SU-DHL-6 (cell line): ENCODE results near the gene TNIK.

Source experiments
- H2AFZ ChIP-seq: fragments of 200-600 bp; sonication (generic); 2 replicates; pipeline ENCODE4 v1.6.1; 2014; ENCODE audit warnings: low read depth, mild to moderate bottlenecking, moderate library complexity, mixed read lengths, antibody characterized with exemption, low read length; ENCODE audit not compliant: severe bottlenecking
- H3F3A ChIP-seq: fragments of 200-600 bp; shearing (Covaris generic); 2 replicates; pipeline ENCODE4 v1.6.0; 2016; ENCODE audit warnings: antibody characterized with exemption, mild to moderate bottlenecking; ENCODE audit not compliant: insufficient read depth
- H3K27ac ChIP-seq: fragments of 200-600 bp; sonication (generic); 2 replicates; pipeline ENCODE4 v1.5.1; 2016; ENCODE audit warnings: low read depth, mild to moderate bottlenecking, low read length, moderate library complexity, mixed read lengths
- H3K27me3 ChIP-seq: fragments of 200-600 bp; sonication (generic), shearing (Covaris generic); 2 replicates; pipeline ENCODE4 v1.6.0; 2014; ENCODE audit warnings: mild to moderate bottlenecking, low read length
- H3K36me3 ChIP-seq: fragments of 200-600 bp; sonication (generic); 2 replicates; pipeline ENCODE4 v1.6.1; 2014; ENCODE audit warnings: mild to moderate bottlenecking, low read length, mixed read lengths
- H3K4me2 ChIP-seq: fragments of 300-600, 200-600 bp; shearing (Covaris generic), sonication (generic); 2 replicates; pipeline ENCODE4 v1.6.0; 2014; ENCODE audit warnings: low read length, low read depth, mild to moderate bottlenecking; ENCODE audit not compliant: poor library complexity, severe bottlenecking
- H3K4me3 ChIP-seq: fragments of 200-600 bp; sonication (generic); 2 replicates; pipeline ENCODE4 v1.5.1; 2014; ENCODE audit warnings: antibody characterized with exemption, low read length, mild to moderate bottlenecking, mixed read lengths; ENCODE audit not compliant: insufficient read depth, poor library complexity, severe bottlenecking
- H3K79me2 ChIP-seq: fragments of 200-600 bp; sonication (generic); 2 replicates; pipeline ENCODE4 v1.6.1; 2014; ENCODE audit warnings: mild to moderate bottlenecking, low read length, moderate library complexity; ENCODE audit not compliant: insufficient read depth
- H3K9ac ChIP-seq: fragments of 200-600 bp; sonication (generic); 2 replicates; pipeline ENCODE4 v1.7.0; 2014; ENCODE audit warnings: mild to moderate bottlenecking, low read length
- H3K9me2 ChIP-seq: fragments of 200-600 bp; sonication (generic); replicated peaks from 2 replicates; pipeline ENCODE4 v1.6.1; 2014; ENCODE audit warnings: low read length; ENCODE audit not compliant: insufficient read depth
- H3K9me3 ChIP-seq: fragments of 200-600 bp; sonication (generic); 2 replicates; pipeline ENCODE4 v1.6.1; 2014; ENCODE audit warnings: low read length, mixed read lengths; ENCODE audit not compliant: insufficient read depth
- H4K20me1 ChIP-seq: fragments of 200-600 bp; sonication (generic); 2 replicates; pipeline ENCODE4 v1.6.1; 2014; ENCODE audit warnings: low read depth, mild to moderate bottlenecking, antibody characterized with exemption, low read length, moderate library complexity, mixed read lengths
- CTCF ChIP-seq: fragments of 200-600 bp; sonication (generic); IDR thresholded peaks from one replicate; pipeline ENCODE4 v1.5.1; 2017; ENCODE audit warnings: antibody characterized with exemption, mild to moderate bottlenecking, low read length, moderate library complexity; ENCODE audit not compliant: insufficient read depth, poor library complexity, severe bottlenecking
- EZH2phosphoT487 ChIP-seq: fragments of 200-600 bp; sonication (generic), shearing (Covaris generic); conservative IDR thresholded peaks from 2 replicates; pipeline ENCODE4 v1.6.1; 2018; ENCODE audit warnings: mild to moderate bottlenecking, antibody characterized with exemption, low read length, moderate library complexity, mixed read lengths

TNIK gene

GRCh38 chr3:171446801-171447578, 13.2 kb downstream of the TNIK start:
- Histone ChIP-seq H3K4me3 (no peak overlapping the region), H3K9ac (no peak overlapping the region), H2AFZ (no peak overlapping the region), H3F3A (no peaks in the 10 kb centered on the region), H4K20me1 (no peaks in the 10 kb centered on the region), H3K9me2 (no peaks in the 10 kb centered on the region), H3K4me2 (no peak overlapping the region), H3K27ac (no peak overlapping the region), H3K9me3 (no peaks in the 10 kb centered on the region), H3K36me3 (no peaks in the 10 kb centered on the region), H3K27me3 (no peaks in the 10 kb centered on the region), H3K79me2 (no peaks in the 10 kb centered on the region)
- TF ChIP-seq CTCF (no peak), EZH2phosphoT487 (no peak)

DNA sequence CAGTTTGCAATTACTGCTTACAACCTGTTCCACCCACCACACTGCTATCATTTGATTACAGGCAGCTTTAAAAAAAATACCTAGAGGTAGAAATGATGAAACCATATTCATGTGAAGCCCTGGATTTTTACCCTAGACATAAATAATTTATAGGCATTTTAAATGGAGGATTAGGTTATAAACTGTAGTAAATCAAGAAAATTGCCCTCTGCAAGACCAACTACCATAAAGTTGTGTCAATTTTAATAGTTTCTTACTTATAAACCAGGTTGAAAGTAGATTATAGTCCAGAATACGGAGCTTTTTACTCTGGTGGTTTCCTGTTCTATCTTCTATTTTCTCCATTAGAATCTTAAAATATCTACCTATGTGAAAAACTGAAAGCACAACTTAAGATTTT, 13.9 kb downstream of the TNIK start:
- no peaks in the 10 kb centered on the region for H3K27me3 ChIP-seq
- no peak overlapping the region for H2AFZ ChIP-seq
- no peaks in the 10 kb centered on the region for H3K36me3 ChIP-seq
- H3F3A ChIP-seq = no peaks in the 10 kb centered on the region
- TF ChIP-seq CTCF (no peak), EZH2phosphoT487 (no peak)
- H4K20me1 ChIP-seq = no peaks in the 10 kb centered on the region
- H3K27ac ChIP-seq = no peak overlapping the region
- H3K9ac ChIP-seq = no peak overlapping the region
- no peaks in the 10 kb centered on the region for H3K9me2 ChIP-seq
- no peak overlapping the region for H3K4me2 ChIP-seq
- no peaks in the 10 kb centered on the region for H3K9me3 ChIP-seq
- no peak overlapping the region for H3K4me3 ChIP-seq
- H3K79me2 ChIP-seq = no peaks in the 10 kb centered on the region

- no peak overlapping the region for H3K4me3 ChIP-seq
- TF ChIP-seq EZH2phosphoT487 (no peak), CTCF (no peak)
- no peak overlapping the region for H2AFZ ChIP-seq
- H3K27ac ChIP-seq = no peak overlapping the region
- no peaks in the 10 kb centered on the region for H3K36me3 ChIP-seq
- H3K79me2 ChIP-seq = no peaks in the 10 kb centered on the region
- no peaks in the 10 kb centered on the region for H4K20me1 ChIP-seq
- H3K27me3 ChIP-seq = no peaks in the 10 kb centered on the region
- H3K4me2 ChIP-seq = no peak overlapping the region
- H3K9ac ChIP-seq = no peak overlapping the region
- H3K9me3 ChIP-seq = no peaks in the 10 kb centered on the region
- H3K9me2 ChIP-seq = no peaks in the 10 kb centered on the region
- no peaks in the 10 kb centered on the region for H3F3A ChIP-seq
Observed at GRCh38 chr3:171445620-171446204, 14.5 kb downstream of the TNIK start.
